RWPE2 (cell line): Measurements from ENCODE around the gene LYST.

Source experiments
- ATAC-seq: fragments of 200-7000 bp; cut with Tn5 transposase; 3 replicates; pipeline ENCODE4 v1.9.1; 2021; ENCODE audit warnings: low read depth
- DNase-seq: peaks from one replicate; pipeline ENCODE4 v3.0.0-alpha.2; 2020; ENCODE audit warnings: low spot score
- H3K27ac ChIP-seq: fragments of 450-650 bp; 2 replicates; pipeline ENCODE4 v1.5.1; 2017; ENCODE audit warnings: mild to moderate bottlenecking; ENCODE audit not compliant: poor library complexity, severe bottlenecking
- H3K27me3 ChIP-seq: fragments of 250-450 bp; sonication (Bioruptor Pico); 2 replicates; pipeline ENCODE4 v1.5.1; 2021; ENCODE audit warnings: mild to moderate bottlenecking, moderate library complexity; ENCODE audit not compliant: insufficient read depth, poor library complexity, severe bottlenecking
- H3K36me3 ChIP-seq: fragments of 250-450 bp; sonication (Bioruptor Pico); 2 replicates; pipeline ENCODE4 v1.5.1; 2020; ENCODE audit warnings: low read depth, mild to moderate bottlenecking, moderate library complexity
- H3K4me1 ChIP-seq: fragments of 250-450 bp; sonication (Bioruptor Pico); 2 replicates; pipeline ENCODE4 v1.5.1; 2021; ENCODE audit warnings: mild to moderate bottlenecking, moderate library complexity; ENCODE audit not compliant: insufficient read depth, poor library complexity, severe bottlenecking
- H3K4me3 ChIP-seq: fragments of 250-450 bp; sonication (Bioruptor Pico); 2 replicates; pipeline ENCODE4 v1.5.1; 2021; ENCODE audit warnings: mild to moderate bottlenecking, moderate library complexity; ENCODE audit not compliant: severe bottlenecking
- H3K9me3 ChIP-seq: fragments of 250-450 bp; sonication (Bioruptor Pico); 2 replicates; pipeline ENCODE4 v1.5.1; 2021; ENCODE audit warnings: mild to moderate bottlenecking, moderate library complexity; ENCODE audit not compliant: severe bottlenecking
- TF ChIP-seq, protein P1 (sequence below): fragments of 450-650 bp; IDR thresholded peaks from one replicate; pipeline ENCODE4 v1.5.1; 2017; ENCODE audit warnings: mild to moderate bottlenecking, moderate library complexity; ENCODE audit not compliant: poor library complexity, severe bottlenecking

LYST gene

DNA sequence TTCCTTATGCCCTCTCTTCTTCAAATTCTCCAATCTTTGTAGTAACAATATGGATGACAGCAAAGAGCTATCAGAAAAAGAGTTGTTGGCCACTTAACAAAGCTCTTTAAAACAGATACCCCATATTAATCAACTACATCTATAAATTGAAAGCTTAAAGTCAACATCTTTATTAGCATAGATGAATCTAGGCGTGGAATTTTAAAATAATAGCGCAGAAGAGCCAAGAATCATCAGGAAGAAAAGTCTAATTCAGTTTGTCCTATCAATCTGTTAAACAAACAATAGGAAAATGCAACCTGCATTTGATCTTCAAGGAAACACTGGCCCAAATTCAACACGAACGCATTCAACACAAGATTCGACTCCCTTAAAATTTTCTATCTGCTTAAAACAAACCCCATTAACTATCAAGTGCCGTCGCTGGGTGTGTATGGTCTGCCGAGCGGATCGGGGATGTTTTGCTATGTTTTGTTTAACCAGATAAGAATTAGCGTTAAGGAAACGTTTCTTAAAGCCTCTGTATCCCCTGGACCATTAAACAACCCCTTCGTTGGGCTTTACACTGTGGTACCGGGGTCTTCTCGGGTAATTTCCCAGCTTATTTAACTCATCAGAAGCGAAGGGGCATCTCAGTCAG lies 1.0 kb downstream of the LYST start:
- ATAC-seq (no peak; the same call in 2 of the 3 replicates), DNase-seq (no peak)
- TF ChIP-seq, protein P1, sequence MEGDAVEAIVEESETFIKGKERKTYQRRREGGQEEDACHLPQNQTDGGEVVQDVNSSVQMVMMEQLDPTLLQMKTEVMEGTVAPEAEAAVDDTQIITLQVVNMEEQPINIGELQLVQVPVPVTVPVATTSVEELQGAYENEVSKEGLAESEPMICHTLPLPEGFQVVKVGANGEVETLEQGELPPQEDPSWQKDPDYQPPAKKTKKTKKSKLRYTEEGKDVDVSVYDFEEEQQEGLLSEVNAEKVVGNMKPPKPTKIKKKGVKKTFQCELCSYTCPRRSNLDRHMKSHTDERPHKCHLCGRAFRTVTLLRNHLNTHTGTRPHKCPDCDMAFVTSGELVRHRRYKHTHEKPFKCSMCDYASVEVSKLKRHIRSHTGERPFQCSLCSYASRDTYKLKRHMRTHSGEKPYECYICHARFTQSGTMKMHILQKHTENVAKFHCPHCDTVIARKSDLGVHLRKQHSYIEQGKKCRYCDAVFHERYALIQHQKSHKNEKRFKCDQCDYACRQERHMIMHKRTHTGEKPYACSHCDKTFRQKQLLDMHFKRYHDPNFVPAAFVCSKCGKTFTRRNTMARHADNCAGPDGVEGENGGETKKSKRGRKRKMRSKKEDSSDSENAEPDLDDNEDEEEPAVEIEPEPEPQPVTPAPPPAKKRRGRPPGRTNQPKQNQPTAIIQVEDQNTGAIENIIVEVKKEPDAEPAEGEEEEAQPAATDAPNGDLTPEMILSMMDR = no peak
- no peaks in the 10 kb centered on the region for H3K9me3 ChIP-seq
- no peaks in the 10 kb centered on the region for H3K36me3 ChIP-seq
- no peaks in the 10 kb centered on the region for H3K27me3 ChIP-seq
- peak overlapping the region; percentile 74 for H3K4me3 ChIP-seq
- H3K4me1 ChIP-seq = no peaks in the 10 kb centered on the region
- peak overlapping the region; percentile 39 for H3K27ac ChIP-seq

- TF ChIP-seq, protein P1 = no peak
Observed at GRCh38 chr1:235864931-235865525, 1.7 kb downstream of the LYST start.

GRCh38 chr1:235864469-235864868 lies 2.2 kb downstream of the LYST start:
- ATAC-seq (no peak), DNase-seq (no peak)
- no peaks in the 10 kb centered on the region for H3K27me3 ChIP-seq
- no peak overlapping the region for H3K4me3 ChIP-seq
- H3K27ac ChIP-seq = no peak overlapping the region
- TF ChIP-seq, protein P1 = no peak
- H3K9me3 ChIP-seq = no peaks in the 10 kb centered on the region
- H3K36me3 ChIP-seq = no peaks in the 10 kb centered on the region
- H3K4me1 ChIP-seq = no peaks in the 10 kb centered on the region

More at GRCh38 chr1:235864931-235865525, 1.7 kb downstream of the LYST start:
- ATAC-seq (no peak), DNase-seq (no peak)
- Histone ChIP-seq H3K9me3 (no peaks in the 10 kb centered on the region), H3K4me1 (no peaks in the 10 kb centered on the region), H3K27me3 (no peaks in the 10 kb centered on the region), H3K4me3 (no peak overlapping the region), H3K36me3 (no peaks in the 10 kb centered on the region), H3K27ac (no peak overlapping the region)

- no peak overlapping the region for H3K27ac ChIP-seq
- H3K4me1 ChIP-seq = no peaks in the 10 kb centered on the region
- DNase-seq = no peak
- H3K4me3 ChIP-seq = no peak overlapping the region
- no peak for ATAC-seq
- no peaks in the 10 kb centered on the region for H3K36me3 ChIP-seq
- H3K9me3 ChIP-seq = no peaks in the 10 kb centered on the region
- TF ChIP-seq, protein P1 = no peak
- H3K27me3 ChIP-seq = no peaks in the 10 kb centered on the region
Observed at GRCh38 chr1:235863699-235864093, 3.0 kb downstream of the LYST start.

- TF ChIP-seq, protein P1 = no peak
- H3K27me3 ChIP-seq = no peaks in the 10 kb centered on the region
- H3K27ac ChIP-seq = no peak overlapping the region
- no peak overlapping the region for H3K4me3 ChIP-seq
- H3K4me1 ChIP-seq = peaks cover 7% of the 10 kb centered on the region
- H3K36me3 ChIP-seq = no peaks in the 10 kb centered on the region
- ATAC-seq (no peak), DNase-seq (no peak)
- H3K9me3 ChIP-seq = no peaks in the 10 kb centered on the region
Observed at GRCh38 chr1:235861857-235862256, 4.8 kb downstream of the LYST start.
